GM23248 (cell line): ENCODE measurements around the gene CARD16. TPM values are rescaled to one million over a fixed set of nuclear protein-coding genes. Genes with fewer than 3 reads are reported as not detected.
"Not testable (repeated sequence)": the region's sequence is repeated elsewhere in the genome, so short reads cannot be mapped to it uniquely, and the experiment has no call there.

ENCODE experiments used
- DNase-seq: peaks from one replicate; pipeline ENCODE4 v3.0.0-alpha.2; 2015
- H2AFZ ChIP-seq: fragments of 200-600 bp; sonication (generic); 2 replicates; pipeline ENCODE4 v1.6.1; 2016; ENCODE audit warnings: antibody characterized with exemption
- H3F3A ChIP-seq: fragments of 200-600 bp; sonication (generic); 2 replicates; pipeline ENCODE4 v1.6.1; 2016; ENCODE audit warnings: mild to moderate bottlenecking, antibody characterized with exemption, mixed run types; ENCODE audit not compliant: insufficient read depth
- H3K27ac ChIP-seq: fragments of 200-600 bp; sonication (generic); 2 replicates; pipeline ENCODE4 v1.5.1; 2016; ENCODE audit warnings: mild to moderate bottlenecking
- H3K27me3 ChIP-seq: fragments of 200-600 bp; sonication (generic); replicated peaks from 2 replicates; pipeline ENCODE4 v1.6.1; 2016; ENCODE audit warnings: mild to moderate bottlenecking; ENCODE audit not compliant: insufficient read depth
- H3K36me3 ChIP-seq: fragments of 200-600 bp; sonication (generic); 2 replicates; pipeline ENCODE4 v1.6.1; 2016; ENCODE audit warnings: low read depth, mild to moderate bottlenecking
- H3K4me1 ChIP-seq: fragments of 200-600 bp; sonication (generic); 2 replicates; pipeline ENCODE4 v1.6.1; 2016; ENCODE audit warnings: mild to moderate bottlenecking; ENCODE audit not compliant: insufficient read depth
- H3K4me2 ChIP-seq: fragments of 200-600 bp; sonication (generic); one replicate; pipeline ENCODE4 v1.6.1; 2016; ENCODE audit warnings: mild to moderate bottlenecking; ENCODE audit not compliant: unreplicated experiment
- H3K4me3 ChIP-seq: fragments of 200-600 bp; sonication (generic); 2 replicates; pipeline ENCODE4 v1.5.1; 2016; ENCODE audit warnings: mild to moderate bottlenecking
- H3K79me2 ChIP-seq: fragments of 200-600 bp; sonication (generic); 2 replicates; pipeline ENCODE4 v1.6.1; 2016; ENCODE audit warnings: mild to moderate bottlenecking; ENCODE audit not compliant: insufficient read depth
- H3K9ac ChIP-seq: fragments of 200-600 bp; sonication (generic); 2 replicates; pipeline ENCODE4 v1.6.1; 2016; ENCODE audit warnings: mild to moderate bottlenecking
- H3K9me2 ChIP-seq: fragments of 200-600 bp; sonication (generic); 2 replicates; pipeline ENCODE4 v1.6.1; 2016; ENCODE audit warnings: mixed run types, mild to moderate bottlenecking, moderate library complexity; ENCODE audit not compliant: insufficient read depth
- H3K9me3 ChIP-seq: fragments of 200-600 bp; sonication (generic); one replicate; pipeline ENCODE4 v1.6.1; 2017; ENCODE audit warnings: low read depth
- H4K20me1 ChIP-seq: fragments of 200-600 bp; sonication (generic); 2 replicates; pipeline ENCODE4 v1.6.0; 2016; ENCODE audit not compliant: insufficient read depth
- EZH2 ChIP-seq: fragments of 200-600 bp; sonication (generic); IDR thresholded peaks from 2 replicates; pipeline ENCODE4 v1.6.1; 2018; ENCODE audit warnings: antibody characterized with exemption, mild to moderate bottlenecking; ENCODE audit not compliant: insufficient read depth, poor library complexity, severe bottlenecking
- EZH2phosphoT487 ChIP-seq: fragments of 200-600 bp; sonication (generic); IDR thresholded peaks from 2 replicates; pipeline ENCODE4 v1.6.1; 2018; ENCODE audit warnings: antibody characterized with exemption, moderate library complexity, mild to moderate bottlenecking, low read depth; ENCODE audit not compliant: insufficient read depth
- WGBS, 2 experiments: methylation state at CpG; one replicate each; pipeline ENCODE4 v1.1.6; 2015 to 2017; ENCODE audit warnings: low lambda C conversion rate in 2 of 2, low coverage in 1 of 2; ENCODE audit errors: missing lambda C conversion rate in 2 of 2; 5-methylcytosine and 5-hydroxymethylcytosine counted together
- in situ Hi-C: fragments of 300-500 bp; cut with MboI; formaldehyde crosslinking; loops from 2 replicates; pipeline ENCODE4 v1.15.0; 2020
- polyA plus RNA-seq: library from polyadenylated mRNA; unstranded; fragments of >200 nt; fragmentation: Nextera tagmentation; extraction: Ambion mirVana; gene quantifications from 2 replicates; pipeline ENCODE4 v1.2.1, GENCODE V29; 2016
- total RNA-seq: library from RNA; depleted of rRNA; stranded (reverse); fragments of >200 nt; shearing (Covaris generic); gene quantifications from 2 replicates; pipeline ENCODE4 v1.2.3, GENCODE V29; 2014

CARD16 gene
- total and polyA plus RNA-seq, 2 experiments from 2014 or later, result not detected

GRCh38 chr11:105071089-105071732, 26.1 kb upstream of the CARD16 start:
- no peaks in the 10 kb centered on the region for H3K4me1 ChIP-seq
- H3K36me3 ChIP-seq, result no peaks in the 10 kb centered on the region
- no peak for TF ChIP-seq EZH2phosphoT487
- no peaks in the 10 kb centered on the region for H3K27me3 ChIP-seq
- H3K4me2 ChIP-seq, result no peak overlapping the region
- DNase-seq, result no peak
- H3K27ac ChIP-seq, result no peak overlapping the region
- H3K9me3 ChIP-seq, result no peaks in the 10 kb centered on the region
- 78 to 80% methylated on average over 4 of the region's 4 CpGs for WGBS, 2 experiments
- H3F3A ChIP-seq, result no peaks in the 10 kb centered on the region
- no peaks in the 10 kb centered on the region for H3K79me2 ChIP-seq
- in situ Hi-C loops, result no loop called here
- no peaks in the 10 kb centered on the region for H4K20me1 ChIP-seq
- no peak overlapping the region for H3K4me3 ChIP-seq
- H3K9ac ChIP-seq, result no peak overlapping the region
- no peaks in the 10 kb centered on the region for H3K9me2 ChIP-seq
- no peak overlapping the region for H2AFZ ChIP-seq

DNA sequence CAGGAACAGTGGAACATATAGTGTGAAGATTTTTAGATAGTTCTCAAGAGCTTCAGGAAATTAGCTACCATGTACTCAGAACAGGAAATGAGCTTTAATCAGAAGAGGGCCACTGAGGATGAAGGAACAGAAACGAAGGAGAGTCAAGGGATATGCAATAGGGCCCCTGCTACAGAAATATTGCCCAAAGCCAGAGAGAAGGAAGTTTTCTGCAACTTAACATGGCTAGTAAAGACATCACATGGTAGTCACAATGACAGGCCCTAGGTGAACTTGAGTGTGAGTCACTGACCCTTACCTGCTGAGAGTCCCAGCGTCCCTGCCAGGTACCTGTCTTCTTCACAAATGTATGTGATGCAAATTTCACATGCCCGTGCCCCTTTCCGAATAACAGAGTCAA, 25.2 kb upstream of the CARD16 start:
- H3K9ac ChIP-seq, result no peak overlapping the region
- H2AFZ ChIP-seq, result no peak overlapping the region
- H3K4me3 ChIP-seq, result no peak overlapping the region
- DNase-seq, result no peak
- in situ Hi-C loops, result no loop called here
- no peaks in the 10 kb centered on the region for H3K36me3 ChIP-seq
- H4K20me1 ChIP-seq, result no peaks in the 10 kb centered on the region
- H3K27ac ChIP-seq, result no peak overlapping the region
- no peaks in the 10 kb centered on the region for H3F3A ChIP-seq
- no peaks in the 10 kb centered on the region for H3K9me2 ChIP-seq
- TF ChIP-seq EZH2 (no peak), EZH2phosphoT487 (no peak)
- no peaks in the 10 kb centered on the region for H3K79me2 ChIP-seq
- no peaks in the 10 kb centered on the region for H3K4me1 ChIP-seq
- H3K9me3 ChIP-seq, result no peaks in the 10 kb centered on the region
- H3K4me2 ChIP-seq, result no peak overlapping the region
- WGBS, 2 experiments, result 84 to 89% methylated on average over 4 of the region's 4 CpGs
- no peaks in the 10 kb centered on the region for H3K27me3 ChIP-seq

DNA sequence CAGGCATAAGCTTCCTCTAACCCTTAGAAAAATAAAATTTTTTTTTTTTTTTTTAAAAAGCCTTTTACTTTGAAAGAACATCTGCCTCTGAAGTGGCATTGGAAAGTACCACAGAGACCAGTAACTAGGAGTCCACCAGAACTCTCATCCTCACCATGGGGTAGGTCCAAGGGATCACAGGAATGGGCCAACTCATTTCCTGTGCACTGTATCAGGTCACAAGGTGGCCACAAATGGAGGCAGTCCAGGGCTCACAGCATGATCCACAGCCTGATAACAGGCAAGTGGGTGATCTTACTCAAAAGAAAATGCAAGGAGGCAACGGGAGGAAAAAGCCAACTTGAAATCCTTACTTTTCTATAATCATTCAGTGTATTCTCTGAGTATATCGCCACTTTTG, 24.6 kb upstream of the CARD16 start:
- H3K79me2 ChIP-seq, DNase-seq, H3K27ac ChIP-seq, H3F3A ChIP-seq, H4K20me1 ChIP-seq, H3K4me3 ChIP-seq, H3K4me2 ChIP-seq, H2AFZ ChIP-seq, in situ Hi-C loops, H3K4me1 ChIP-seq, H3K36me3 ChIP-seq, H3K27me3 ChIP-seq, H3K9ac ChIP-seq, H3K9me2 ChIP-seq, H3K9me3 ChIP-seq: not testable (repeated sequence)
- 0 to 47% methylated on average over 1 to 2 of the region's 2 CpGs for WGBS, 2 experiments

- in situ Hi-C loops, result not testable (repeated sequence)
These were observed 18.3 kb upstream of the CARD16 start for GRCh38 chr11:105063245-105063941.

GRCh38 chr11:105057432-105057831, 12.3 kb upstream of the CARD16 start:
- H3K4me1 ChIP-seq, result no peaks in the 10 kb centered on the region
- no peak overlapping the region for H3K9ac ChIP-seq
- no peak for DNase-seq
- in situ Hi-C loops, result no loop called here
- H3K4me2 ChIP-seq, result no peak overlapping the region
- H3K4me3 ChIP-seq, result no peak overlapping the region
- no peaks in the 10 kb centered on the region for H3K9me3 ChIP-seq
- H3K79me2 ChIP-seq, result no peaks in the 10 kb centered on the region
- H3K9me2 ChIP-seq, result no peaks in the 10 kb centered on the region
- no peak for TF ChIP-seq EZH2phosphoT487
- TF ChIP-seq EZH2, result no peak
- no peak overlapping the region for H3K27ac ChIP-seq
- 56 to 62% methylated on average over 4 of the region's 4 CpGs for WGBS, 2 experiments
- no peaks in the 10 kb centered on the region for H3F3A ChIP-seq
- no peak overlapping the region for H2AFZ ChIP-seq
- H4K20me1 ChIP-seq, result no peaks in the 10 kb centered on the region
- no peaks in the 10 kb centered on the region for H3K36me3 ChIP-seq
- no peaks in the 10 kb centered on the region for H3K27me3 ChIP-seq

More at GRCh38 chr11:105063245-105063941, 18.3 kb upstream of the CARD16 start:
- not testable (repeated sequence) for H3K4me3 ChIP-seq, H3K9me3 ChIP-seq, H4K20me1 ChIP-seq, DNase-seq, H3K27ac ChIP-seq, H3K27me3 ChIP-seq, H3K36me3 ChIP-seq, H3K4me1 ChIP-seq, H3K9ac ChIP-seq, H3K4me2 ChIP-seq, H3F3A ChIP-seq, H3K79me2 ChIP-seq, H3K9me2 ChIP-seq
- WGBS, 2 experiments, result 28 to 29% methylated on average over 9 of the region's 9 CpGs
- H2AFZ ChIP-seq, result peak overlapping the region; percentile 57
